NCI-H345 treated with DMSO at 0.1 percent for 48 hours (cell line): ENCODE data around the gene TMEM134.
A peak's percentile ranks its signal among the peaks of the same experiment; 100 is the strongest.

Experiments
- DNase-seq: peaks from one replicate; lab custom pipeline; 2025; ENCODE audit not compliant: unreplicated experiment; lab: John Stamatoyannopoulos, UW

The TMEM134 gene

GRCh38 chr11:67423891-67424613, 45.0 kb downstream of the TMEM134 start:
- no peak for DNase-seq

DNA sequence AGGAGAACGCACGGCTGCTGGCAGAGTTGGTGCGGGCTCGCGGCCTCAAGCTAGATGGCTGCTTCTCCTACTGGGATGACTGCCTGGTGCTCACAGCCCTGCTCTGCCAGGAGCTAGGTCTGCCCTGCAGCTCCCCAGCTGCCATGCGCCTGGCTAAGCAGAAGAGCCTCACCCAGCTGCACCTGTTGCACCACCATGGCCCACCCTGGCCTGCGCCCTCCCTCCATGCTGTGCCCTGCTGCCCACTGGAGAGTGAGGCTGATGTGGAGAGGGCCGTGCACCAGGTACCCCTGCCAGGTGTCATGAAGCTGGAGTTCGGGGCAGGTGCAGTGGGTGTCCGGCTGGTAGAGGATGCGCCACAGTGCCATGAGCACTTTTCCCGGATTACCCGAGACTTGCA, 45.6 kb downstream of the TMEM134 start:
- DNase-seq, result no peak

DNA sequence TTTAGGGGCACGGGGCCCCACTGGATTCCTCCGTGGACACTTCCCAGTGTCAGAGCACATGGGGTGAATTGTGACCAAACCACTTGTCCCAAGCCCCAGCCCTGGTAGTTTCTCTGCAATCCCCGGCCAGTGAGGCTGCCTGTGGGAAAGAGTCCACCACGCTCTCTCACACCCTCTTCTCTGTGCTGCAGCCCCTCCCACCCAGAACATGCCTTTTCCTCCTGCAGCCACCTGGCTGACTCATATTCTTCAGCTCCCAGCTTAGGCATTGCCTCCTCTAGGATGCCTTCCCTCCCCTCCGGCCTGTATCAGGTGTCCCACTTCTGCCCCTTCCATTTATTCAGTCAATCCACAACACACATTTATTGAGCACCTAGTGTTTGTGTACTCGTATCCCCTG, 46.2 kb downstream of the TMEM134 start:
- no peak for DNase-seq

DNA sequence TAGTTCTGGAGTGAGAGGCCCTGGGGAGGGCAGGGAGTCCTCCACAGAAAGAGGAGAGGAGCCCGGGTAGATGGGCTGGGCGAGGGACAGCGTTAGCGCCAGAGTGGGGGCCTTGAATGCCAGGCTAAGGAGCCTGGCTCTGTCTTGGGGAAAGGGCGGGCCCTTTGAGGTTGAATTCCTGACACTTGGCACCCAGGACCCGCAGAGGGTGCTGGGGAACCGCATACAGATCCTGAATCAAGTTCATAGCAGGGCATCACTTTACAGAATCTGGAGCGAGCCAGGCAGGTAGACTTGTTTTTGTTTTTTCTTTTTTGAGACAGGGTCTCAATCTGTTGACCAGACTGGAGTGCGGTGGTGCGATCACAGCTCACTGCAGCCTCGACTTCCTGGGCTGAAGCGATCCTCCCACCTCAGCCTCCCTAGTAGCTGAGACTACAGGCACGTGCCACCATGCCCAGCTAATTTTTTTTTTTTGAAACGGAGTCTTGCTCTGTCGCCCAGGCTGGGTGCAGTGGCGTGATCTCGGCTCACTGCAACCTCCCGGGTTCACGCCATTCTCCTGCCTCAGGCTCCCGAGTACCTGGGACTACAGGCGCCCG, 47.5 kb downstream of the TMEM134 start:
- no peak for DNase-seq

- DNase-seq, result peak; percentile 88
Observed at GRCh38 chr11:67420646-67421429, 48.2 kb downstream of the TMEM134 start.

DNA sequence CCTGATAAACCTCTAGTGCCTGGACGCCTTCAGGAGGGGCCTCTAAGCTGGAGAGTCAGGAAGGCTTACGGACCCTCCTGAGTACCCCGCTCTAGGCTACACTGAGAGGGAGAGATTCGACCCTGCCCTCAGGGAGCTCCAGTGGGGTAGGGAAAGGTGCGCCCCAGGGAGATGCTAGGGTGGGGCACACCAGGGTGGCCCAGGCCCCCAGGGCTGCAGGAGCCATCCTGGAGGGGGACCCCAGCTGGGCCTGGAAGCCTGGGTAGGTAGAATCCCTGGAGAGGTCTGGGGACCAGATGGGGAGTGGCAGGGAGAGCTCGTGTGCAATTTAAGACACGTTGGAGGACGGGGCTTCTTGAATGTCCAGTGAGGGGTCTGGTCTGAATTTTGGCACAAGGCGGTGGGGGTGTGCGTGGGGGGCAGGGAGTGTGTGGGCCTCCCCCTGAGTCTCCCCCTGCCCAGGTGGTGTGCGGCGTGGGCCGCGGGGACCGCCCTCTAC, 48.9 kb downstream of the TMEM134 start:
- DNase-seq, result no peak

DNA sequence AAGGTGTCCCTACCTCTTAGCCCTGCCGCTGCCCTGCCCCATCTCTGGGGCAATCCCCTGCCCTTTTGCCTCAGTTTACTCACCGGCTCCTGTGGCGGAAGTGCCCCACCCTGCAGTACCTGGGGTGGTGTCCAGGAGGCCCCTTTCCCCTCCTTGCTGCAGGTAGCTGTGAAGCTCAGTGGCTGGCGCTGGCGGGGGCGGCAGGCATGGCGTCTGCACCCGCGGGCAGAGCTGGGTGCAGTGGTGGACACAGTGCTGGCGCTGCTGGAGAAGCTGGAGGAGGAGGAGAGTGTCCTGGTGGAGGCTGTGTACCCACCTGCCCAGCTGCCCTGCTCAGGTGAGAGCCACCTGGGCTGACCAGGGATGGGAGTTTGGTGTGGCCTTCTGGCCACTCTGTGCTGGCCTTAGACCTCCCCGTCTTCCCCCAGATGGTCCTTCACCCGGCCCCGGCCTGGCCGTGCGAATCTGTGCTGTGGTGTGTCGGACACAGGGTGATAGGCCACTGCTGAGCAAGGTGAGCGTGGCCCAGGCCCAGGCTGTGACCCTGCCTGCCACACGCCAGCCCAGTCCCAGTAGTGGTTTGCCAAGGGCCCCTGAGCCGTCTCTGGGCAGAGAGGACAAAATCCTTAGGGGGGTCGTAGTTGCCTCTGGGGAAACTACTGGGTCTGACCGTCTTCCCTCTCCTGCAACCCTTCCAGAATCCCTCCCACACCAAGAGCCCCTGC, 49.6 kb downstream of the TMEM134 start:
- DNase-seq, result no peak

DNA sequence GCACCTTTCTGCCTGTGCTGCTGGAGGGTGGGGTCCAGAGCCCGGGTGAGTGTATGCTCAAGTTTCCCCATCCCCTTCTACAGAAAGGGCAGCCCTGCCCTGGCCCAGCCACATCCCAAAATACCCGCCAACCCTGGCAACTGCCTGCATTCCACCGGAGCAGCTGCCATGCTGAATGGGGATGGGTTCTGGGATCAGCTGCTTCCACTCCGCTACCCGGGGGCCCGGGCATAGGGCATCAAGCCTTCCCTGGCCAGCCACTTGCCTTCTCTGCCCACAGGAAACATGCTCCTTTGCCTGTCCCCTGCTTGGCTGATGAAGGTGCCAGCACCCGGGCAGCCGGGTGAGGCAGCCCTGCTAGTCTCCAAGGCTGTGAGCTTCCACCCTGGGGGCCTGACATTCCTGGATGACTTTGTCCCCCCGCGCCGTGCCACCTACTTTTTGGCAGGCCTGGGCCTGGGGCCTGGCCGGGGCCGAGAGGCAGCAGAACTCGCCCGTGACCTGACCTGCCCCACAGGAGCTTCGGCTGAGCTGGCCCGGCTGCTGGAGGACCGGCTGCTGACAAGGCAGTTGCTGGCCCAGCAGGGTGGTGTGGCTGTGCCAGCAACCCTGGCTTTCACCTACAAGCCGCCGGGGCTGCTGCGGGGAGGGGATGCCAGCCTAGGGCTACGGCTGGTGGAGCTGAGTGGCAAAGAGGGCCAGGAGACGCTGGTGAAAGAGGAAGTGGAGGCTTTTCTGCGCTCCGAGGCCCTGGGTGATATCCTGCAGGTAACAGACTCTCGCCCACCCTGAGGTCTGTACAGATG, 50.4 kb downstream of the TMEM134 start:
- DNase-seq, result peak; percentile 36

DNA sequence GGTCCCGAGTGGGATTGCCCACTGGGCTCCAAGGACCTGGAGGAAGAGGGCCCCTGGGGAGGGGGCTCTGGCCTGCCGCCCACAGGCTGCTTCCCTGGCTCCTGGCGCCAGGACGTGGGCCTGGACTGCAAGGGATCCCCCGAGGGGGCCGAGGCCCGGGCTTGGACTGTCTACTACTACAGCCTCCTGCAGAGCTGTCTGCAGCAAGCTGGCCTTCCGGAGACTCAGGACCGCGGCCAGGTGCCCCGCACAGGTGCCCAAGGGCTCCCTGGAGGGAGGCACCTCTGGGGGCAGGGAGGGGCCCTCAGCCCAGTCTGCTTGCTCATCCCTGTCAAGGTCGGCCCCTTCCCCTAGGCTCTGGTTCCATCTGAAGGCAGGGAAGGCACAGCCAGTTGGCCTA, 51.6 kb downstream of the TMEM134 start:
- no peak for DNase-seq

- peak; percentile 71 for DNase-seq
Observed at GRCh38 chr11:67416416-67417335, 52.4 kb downstream of the TMEM134 start.

DNA sequence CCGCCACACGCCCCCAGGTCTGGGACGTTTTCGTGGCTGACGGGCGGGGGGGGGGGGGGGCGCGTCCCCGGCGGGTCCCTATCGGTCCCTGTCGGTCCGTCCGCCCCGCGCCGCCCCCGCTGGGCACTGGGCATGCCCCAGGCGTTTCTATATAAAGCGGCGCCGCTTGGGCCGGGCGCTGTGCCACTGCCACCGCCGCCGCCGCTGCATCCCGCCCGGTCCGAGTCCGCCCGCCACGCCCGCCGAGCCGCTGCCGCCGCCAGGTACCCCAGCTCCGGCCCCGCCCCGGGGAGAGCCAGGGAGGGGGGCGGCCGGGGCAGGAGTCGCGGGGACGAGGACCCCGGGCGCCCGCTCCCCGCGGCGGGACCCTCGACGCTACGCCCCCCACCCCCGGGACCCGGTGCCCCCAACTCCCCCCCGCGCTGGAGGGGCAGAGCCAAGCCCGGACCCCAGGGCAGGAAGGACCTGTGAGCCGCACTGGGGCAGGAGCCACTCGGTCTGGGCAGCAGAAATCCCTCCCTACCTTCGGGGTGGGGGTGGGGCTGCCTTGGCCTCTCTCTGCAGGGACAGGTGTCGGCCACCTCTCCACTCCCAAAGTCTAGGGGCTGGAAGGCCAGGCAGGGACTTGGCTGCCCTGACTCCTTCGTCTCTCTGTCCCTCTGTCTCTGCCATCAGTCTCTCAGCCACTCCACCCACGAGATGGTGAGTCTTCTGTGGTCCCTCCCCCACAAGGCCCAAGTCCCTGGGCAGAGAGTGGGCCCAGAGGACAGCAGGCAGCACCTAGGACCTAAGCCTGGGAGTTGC, 53.3 kb downstream of the TMEM134 start, which contains the start of gene CARNS1:
Gene CARNS1, plus strand, starts transcription at position 178 of the 804 bp plus-strand sequence. Its CDS starts 522 bp downstream, at position 700.
- no peak for DNase-seq

DNA sequence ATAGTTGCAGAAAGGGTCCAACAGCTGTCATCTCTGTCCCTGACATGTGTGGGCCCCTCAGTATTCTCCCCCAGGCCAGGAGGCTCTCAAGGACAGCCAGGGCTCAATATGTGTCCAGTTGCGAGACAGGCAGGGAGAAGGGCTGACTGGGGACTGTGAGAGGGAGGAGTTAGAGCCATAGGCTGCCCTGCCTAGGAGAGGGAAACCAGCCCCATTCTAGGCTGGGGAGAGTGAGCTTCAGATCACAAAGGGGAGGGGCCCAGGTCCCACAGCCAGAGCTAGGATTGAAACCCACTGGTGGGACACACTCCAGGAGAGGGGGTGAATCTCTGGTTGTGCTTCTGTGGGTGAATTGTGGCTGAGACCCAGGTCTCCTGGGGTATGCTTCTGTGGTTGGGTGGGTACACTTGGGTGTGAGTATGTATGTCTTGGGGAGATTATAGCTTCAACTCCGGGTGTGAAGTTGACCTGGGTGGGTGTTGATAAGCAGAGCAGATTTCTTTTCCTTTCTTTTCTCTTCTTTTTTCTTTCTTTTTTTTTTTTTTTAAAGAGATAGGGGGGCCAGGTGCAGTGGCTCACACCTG, 55.7 kb downstream of the TMEM134 start:
- DNase-seq, result no peak

- DNase-seq, result no peak
Observed at GRCh38 chr11:67412495-67413179, 56.4 kb downstream of the TMEM134 start.

DNA sequence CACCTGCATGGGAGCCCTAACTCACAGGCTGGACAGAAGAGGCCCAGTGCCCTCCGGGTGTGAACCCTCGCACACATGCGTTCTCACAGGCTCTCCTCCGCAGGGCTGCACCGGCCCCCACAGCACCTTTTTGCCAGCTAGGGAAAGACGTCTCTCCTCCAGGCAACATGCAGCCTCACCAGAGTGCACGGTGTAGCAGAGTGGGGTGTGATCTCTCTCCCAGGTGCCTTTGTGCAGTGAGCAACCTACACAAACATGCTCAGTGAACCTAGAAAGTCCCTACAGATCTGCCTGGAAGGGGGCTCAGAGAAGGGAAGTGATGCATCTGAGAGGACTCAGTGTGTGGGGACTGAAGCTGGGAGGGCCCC, 57.3 kb downstream of the TMEM134 start:
- no peak for DNase-seq
